Measurements from ENCODE around the gene AGAP1.

DNA sequence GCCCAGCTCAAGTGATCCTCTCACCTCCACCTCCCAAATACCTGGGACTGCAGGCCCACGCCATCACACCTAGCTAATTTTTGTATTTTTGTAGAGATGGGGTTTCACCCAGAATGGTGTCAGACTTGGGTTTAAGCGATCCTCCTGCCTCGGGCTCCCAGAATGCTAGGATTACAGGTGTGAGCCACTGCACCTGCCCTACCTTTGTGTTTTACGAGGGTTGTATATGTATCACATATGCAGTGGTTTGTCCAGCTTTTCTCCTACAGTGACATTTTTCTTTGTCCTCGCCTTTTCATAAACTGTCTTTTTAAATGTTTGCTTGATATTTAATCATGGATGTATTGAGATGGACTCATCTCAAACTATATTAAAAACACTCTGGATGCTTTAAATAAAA lies 38.5 kb downstream of the AGAP1 start:
- TF ChIP-seq, protein P1, sequence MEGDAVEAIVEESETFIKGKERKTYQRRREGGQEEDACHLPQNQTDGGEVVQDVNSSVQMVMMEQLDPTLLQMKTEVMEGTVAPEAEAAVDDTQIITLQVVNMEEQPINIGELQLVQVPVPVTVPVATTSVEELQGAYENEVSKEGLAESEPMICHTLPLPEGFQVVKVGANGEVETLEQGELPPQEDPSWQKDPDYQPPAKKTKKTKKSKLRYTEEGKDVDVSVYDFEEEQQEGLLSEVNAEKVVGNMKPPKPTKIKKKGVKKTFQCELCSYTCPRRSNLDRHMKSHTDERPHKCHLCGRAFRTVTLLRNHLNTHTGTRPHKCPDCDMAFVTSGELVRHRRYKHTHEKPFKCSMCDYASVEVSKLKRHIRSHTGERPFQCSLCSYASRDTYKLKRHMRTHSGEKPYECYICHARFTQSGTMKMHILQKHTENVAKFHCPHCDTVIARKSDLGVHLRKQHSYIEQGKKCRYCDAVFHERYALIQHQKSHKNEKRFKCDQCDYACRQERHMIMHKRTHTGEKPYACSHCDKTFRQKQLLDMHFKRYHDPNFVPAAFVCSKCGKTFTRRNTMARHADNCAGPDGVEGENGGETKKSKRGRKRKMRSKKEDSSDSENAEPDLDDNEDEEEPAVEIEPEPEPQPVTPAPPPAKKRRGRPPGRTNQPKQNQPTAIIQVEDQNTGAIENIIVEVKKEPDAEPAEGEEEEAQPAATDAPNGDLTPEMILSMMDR (IDR thresholded peaks at IDR 0.05; ENCODE audit: poor library complexity, severe bottlenecking): no peak
- TF ChIP-seq EP300 (conservative IDR thresholded peaks at IDR 0.05; ENCODE audit: poor library complexity, severe bottlenecking) (no peak), POLR2AphosphoS5 (IDR thresholded peaks at IDR 0.05) (no peak), EZH2 (IDR thresholded peaks at IDR 0.05; ENCODE audit: borderline replicate concordance, insufficient read depth, low read length, poor library complexity, severe bottlenecking) (no peak)

All from neural cell (in vitro differentiated cells).